Liver (tissue), 9 donors: ENCODE results near the gene FBF1. TPM values are rescaled to one million over a fixed set of nuclear protein-coding genes. Genes with fewer than 3 reads are reported as not detected.
"Not testable (repeated sequence)": the region's sequence is repeated elsewhere in the genome, so short reads cannot be mapped to it uniquely, and the experiment has no call there.

Experiments used
- DNase-seq: peaks from one replicate; pipeline ENCODE4 v3.0.0-alpha.2; 2017; ENCODE audit warnings: low spot score
- H3K27ac ChIP-seq, 2 donors: one replicate each; pipeline ENCODE4 v1.7.0; 2013; ENCODE audit warnings: inconsistent platforms in 2 of 2, low read length in 2 of 2, control low read depth in 1 of 2, low read depth in 1 of 2, mild to moderate bottlenecking in 1 of 2
- H3K27me3 ChIP-seq, 4 donors: one replicate each; pipeline versions ENCODE4 v1.6.1 to v1.7.0; 2013; ENCODE audit warnings: low read length in 3 of 4, inconsistent platforms in 1 of 4, mild to moderate bottlenecking in 1 of 4, moderate library complexity in 1 of 4; ENCODE audit not compliant: control insufficient read depth in 4 of 4, insufficient read depth in 4 of 4
- H3K36me3 ChIP-seq, 4 donors: one replicate each; pipeline versions ENCODE4 v1.6.1 to v1.7.0; 2013; ENCODE audit warnings: low read length in 3 of 4, mild to moderate bottlenecking in 3 of 4, low read depth in 1 of 4, moderate library complexity in 1 of 4; ENCODE audit not compliant: control insufficient read depth in 4 of 4, insufficient read depth in 3 of 4
- H3K4me1 ChIP-seq, 4 donors: one replicate each; pipeline versions ENCODE4 v1.6.1 to v1.7.0; 2013; ENCODE audit warnings: low read length in 3 of 4, mild to moderate bottlenecking in 3 of 4, moderate library complexity in 1 of 4; ENCODE audit not compliant: control insufficient read depth in 4 of 4, insufficient read depth in 4 of 4
- H3K4me3 ChIP-seq, 3 donors: one replicate each; pipeline versions ENCODE4 v1.6.1 to v1.7.0; 2013; ENCODE audit warnings: low read length in 3 of 3, control low read depth in 1 of 3, low read depth in 1 of 3, mild to moderate bottlenecking in 1 of 3
- H3K9ac ChIP-seq, 2 donors: one replicate each; pipeline ENCODE4 v1.7.0; 2013; ENCODE audit warnings: low read length in 2 of 2, mild to moderate bottlenecking in 2 of 2, moderate library complexity in 2 of 2, control low read depth in 1 of 2, low read depth in 1 of 2
- H3K9me3 ChIP-seq, 4 donors: one replicate each; pipeline versions ENCODE4 v1.6.1 to v1.7.0; 2013; ENCODE audit warnings: low read length in 3 of 4; ENCODE audit not compliant: control insufficient read depth in 4 of 4
- FOXA1 ChIP-seq: IDR thresholded peaks from 2 replicates; pipeline ENCODE4 v1.6.1; 2016; ENCODE audit warnings: antibody characterized with exemption
- FOXA2 ChIP-seq: IDR thresholded peaks from 2 replicates; pipeline ENCODE4 v1.6.1; 2016; ENCODE audit warnings: antibody characterized with exemption
- GABPA ChIP-seq, 2 donors: IDR thresholded peaks in 1 of 2; conservative IDR thresholded peaks in 1 of 2; 2 replicates each; pipeline ENCODE4 v1.6.1; 2016; ENCODE audit warnings: antibody characterized with exemption in 2 of 2, mild to moderate bottlenecking in 1 of 2, moderate library complexity in 1 of 2
- HNF4A ChIP-seq, 2 donors: conservative IDR thresholded peaks; 2 replicates each; pipeline ENCODE4 v1.6.1; 2016; ENCODE audit warnings: antibody characterized with exemption in 2 of 2, mild to moderate bottlenecking in 2 of 2
- HNF4G ChIP-seq: IDR thresholded peaks from 2 replicates; pipeline ENCODE4 v1.6.1; 2016; ENCODE audit warnings: antibody characterized with exemption
- JUND ChIP-seq, 2 donors: IDR thresholded peaks; 2 replicates each; pipeline ENCODE4 v1.6.1; 2016; ENCODE audit warnings: antibody characterized with exemption in 2 of 2
- RAD21 ChIP-seq, 2 donors: IDR thresholded peaks; 2 replicates each; pipeline ENCODE4 v1.6.1; 2016; ENCODE audit warnings: antibody characterized with exemption in 2 of 2, mild to moderate bottlenecking in 2 of 2
- RXRA ChIP-seq, 2 donors: IDR thresholded peaks; 2 replicates each; pipeline ENCODE4 v1.6.1; 2017 to 2018; ENCODE audit warnings: antibody characterized with exemption in 2 of 2, mild to moderate bottlenecking in 1 of 2
- SP1 ChIP-seq: IDR thresholded peaks from 2 replicates; pipeline ENCODE4 v1.6.1; 2018; ENCODE audit warnings: antibody characterized with exemption, mild to moderate bottlenecking
- YY1 ChIP-seq: IDR thresholded peaks from 2 replicates; pipeline ENCODE4 v1.6.1; 2016; ENCODE audit warnings: antibody characterized with exemption, mild to moderate bottlenecking
- WGBS: extraction: QIAGEN DNeasy Blood & Tissue Kit; methylation state at CpG from one replicate; pipeline ENCODE4 v1.1.7; 2013; 5-methylcytosine and 5-hydroxymethylcytosine counted together
- polyA plus RNA-seq, 2 donors: library from polyadenylated mRNA; stranded (reverse) in 1 of 2; unstranded in 1 of 2; fragments of 200-250 nt in 1 of 2; fragments of >200 nt in 1 of 2; fragmentation: Nextera tagmentation in 1 of 2; extraction: Ambion mirVana in 1 of 2; gene quantifications; one replicate each; pipeline versions ENCODE4 v1.2.1 to v1.2.3, GENCODE V29; 2013 to 2015
- total RNA-seq, 2 donors: library from RNA; depleted of rRNA; stranded (reverse); fragments of >200 nt; gene quantifications; one replicate each; pipeline ENCODE4 v1.2.3, GENCODE V29; 2014
- TF ChIP-seq, protein P1 (sequence below): IDR thresholded peaks from 2 replicates; pipeline ENCODE4 v1.6.1; 2016; ENCODE audit warnings: antibody characterized with exemption
- donor health status: healthy.
- donor health status: healthy.
- donor health status: healthy.
- donor health status: healthy.
- donor health status: healthy.

FBF1 gene
- total and polyA plus RNA-seq, 4 donors, result 0.39 to 5.6 (median 1.7) TPM

DNA sequence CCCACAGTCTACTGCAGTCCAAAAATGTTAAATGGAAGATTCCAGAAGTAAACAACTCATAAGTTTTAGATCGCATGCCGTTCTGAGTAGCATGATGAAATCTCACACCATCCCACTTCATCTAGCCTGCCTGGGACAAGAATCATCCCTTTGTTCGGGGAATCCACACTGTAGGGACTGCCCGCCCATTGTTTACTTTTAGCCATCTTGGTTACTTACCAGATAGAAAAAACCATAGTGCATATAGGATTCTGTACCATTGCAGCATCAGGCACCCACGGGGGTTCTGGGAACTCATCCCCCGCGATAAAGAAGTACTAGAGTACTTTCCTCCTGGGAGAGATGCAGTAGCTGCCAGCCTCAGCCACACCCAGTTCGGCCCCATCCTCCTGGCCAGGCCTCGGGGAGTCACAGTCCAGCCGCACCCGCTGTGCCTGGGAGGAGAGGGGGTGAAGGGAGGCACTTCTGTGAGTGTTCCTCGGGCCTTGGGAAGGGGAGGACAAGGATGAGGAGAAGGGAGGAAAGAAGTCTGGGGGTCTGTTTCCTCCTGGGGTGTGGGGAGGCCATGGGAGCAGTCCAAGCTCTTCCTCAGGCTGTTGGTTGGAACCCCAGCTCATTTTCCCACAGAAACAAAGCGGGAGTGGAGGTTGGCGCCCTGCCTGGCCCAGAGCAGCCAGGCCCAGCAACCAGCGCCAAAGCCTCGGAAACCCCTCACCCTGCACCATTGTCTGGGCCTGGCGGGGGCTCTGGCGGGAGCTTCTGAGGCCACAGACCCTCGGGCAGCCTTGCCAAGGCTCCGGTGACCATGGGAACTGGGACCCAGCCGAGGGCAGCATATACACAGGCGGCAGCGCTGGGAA, 71.3 kb downstream of the FBF1 start (continued):
- TF ChIP-seq FOXA2 (no peak), FOXA1 (no peak), HNF4A (conservative IDR thresholded peaks at IDR 0.05) (no peak), YY1 (no peak)
- TF ChIP-seq, protein P1, sequence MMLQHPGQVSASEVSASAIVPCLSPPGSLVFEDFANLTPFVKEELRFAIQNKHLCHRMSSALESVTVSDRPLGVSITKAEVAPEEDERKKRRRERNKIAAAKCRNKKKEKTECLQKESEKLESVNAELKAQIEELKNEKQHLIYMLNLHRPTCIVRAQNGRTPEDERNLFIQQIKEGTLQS, result no peak

DNA sequence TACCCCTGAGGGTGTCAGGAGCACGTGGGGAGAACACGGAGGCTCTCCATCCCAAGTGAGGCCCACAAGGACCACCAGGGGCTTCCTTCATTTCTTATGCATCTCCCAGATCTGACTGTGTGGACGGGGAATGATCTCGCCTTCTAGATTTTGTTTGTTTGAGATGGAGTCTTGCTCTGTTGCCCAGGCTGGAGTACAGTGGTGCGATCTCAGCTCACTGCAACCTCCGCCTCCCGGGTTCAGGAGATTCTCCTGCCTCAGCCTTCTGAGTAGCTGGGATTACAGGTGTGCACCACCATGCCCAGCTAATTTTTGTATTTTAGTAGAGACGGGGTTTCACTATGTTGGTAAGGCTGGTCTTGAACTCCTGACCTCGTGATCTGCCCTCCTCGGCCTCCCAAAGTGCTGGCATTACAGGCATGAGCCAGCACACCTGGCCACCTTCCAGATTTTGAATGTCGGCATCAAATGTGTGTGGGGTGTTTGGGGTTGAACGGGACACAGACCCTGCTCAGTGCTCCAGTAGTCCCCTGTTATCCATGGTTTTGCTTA, 72.0 kb downstream of the FBF1 start:
- H3K4me3 ChIP-seq, H3K9ac ChIP-seq, H3K9me3 ChIP-seq, H3K36me3 ChIP-seq, DNase-seq, H3K27ac ChIP-seq, H3K27me3 ChIP-seq, H3K4me1 ChIP-seq: not testable (repeated sequence)
- 90% methylated on average over 12 of the region's 12 CpGs for WGBS

DNA sequence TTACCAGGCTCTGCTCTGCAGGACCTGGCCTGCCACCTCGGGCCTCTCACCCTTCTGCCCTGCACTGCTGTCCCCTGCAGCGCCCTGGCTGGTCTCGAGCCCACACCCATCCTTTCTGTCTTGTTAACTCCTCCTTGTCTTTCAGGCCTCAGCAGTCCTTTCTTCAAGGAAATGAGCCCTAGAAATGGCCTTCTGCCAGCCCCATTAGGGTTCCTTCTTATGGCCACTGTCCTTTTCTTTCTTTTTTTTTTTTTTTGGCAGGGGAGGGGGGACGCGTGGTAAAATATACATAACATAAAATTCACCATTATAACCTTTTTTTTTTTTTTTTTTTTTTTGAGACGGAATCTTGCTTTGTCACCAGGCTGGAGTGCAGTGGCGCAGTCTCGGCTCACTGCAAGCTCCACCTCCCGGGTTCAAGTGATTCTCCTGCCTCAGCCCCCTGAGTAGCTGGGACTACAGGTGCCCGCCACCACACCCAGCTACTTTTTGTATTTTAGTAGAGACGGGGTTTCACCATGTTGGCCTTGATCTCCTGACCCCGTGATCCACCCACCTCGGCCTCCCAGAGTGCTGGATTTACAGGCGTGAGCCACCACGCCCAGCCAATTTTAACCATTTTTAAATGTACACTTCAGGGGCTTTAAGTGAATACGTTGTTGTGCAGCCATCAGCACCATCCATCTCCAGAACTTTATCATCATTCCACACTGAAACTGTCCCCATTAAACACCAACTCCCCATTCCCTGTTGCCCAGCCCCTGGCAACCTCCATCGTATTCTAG, 75.2 kb downstream of the FBF1 start:
- 81% methylated on average over 17 of the region's 17 CpGs for WGBS
- H3K9me3 ChIP-seq, H3K4me3 ChIP-seq, H3K4me1 ChIP-seq, H3K36me3 ChIP-seq, H3K9ac ChIP-seq, H3K27ac ChIP-seq, DNase-seq, H3K27me3 ChIP-seq: not testable (repeated sequence)

DNA sequence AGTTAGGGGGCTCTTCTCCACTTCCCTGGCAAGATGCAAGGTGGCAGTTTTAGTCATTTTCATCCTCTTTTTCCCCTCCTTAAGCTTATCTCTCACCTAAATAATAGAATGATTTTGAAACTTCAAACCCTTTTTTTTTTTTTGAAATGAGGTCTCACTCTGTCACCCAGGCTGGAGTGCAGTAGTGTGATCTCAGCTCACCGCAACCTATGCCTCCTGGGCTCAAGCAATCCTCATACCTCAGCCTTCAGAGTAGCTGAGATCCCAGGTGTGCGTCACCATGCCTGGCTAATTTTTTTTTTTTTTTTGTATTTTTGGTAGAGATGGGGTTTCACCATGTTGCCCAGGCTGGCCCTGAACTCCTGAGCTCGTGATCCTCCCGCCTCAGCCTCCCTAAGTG, 76.0 kb downstream of the FBF1 start:
- H3K4me3 ChIP-seq, H3K9ac ChIP-seq, DNase-seq, H3K27ac ChIP-seq, H3K9me3 ChIP-seq, H3K36me3 ChIP-seq, H3K4me1 ChIP-seq, H3K27me3 ChIP-seq: not testable (repeated sequence)
- 84% methylated on average over 4 of the region's 4 CpGs for WGBS

- DNase-seq, result no peak
- no peak overlapping the region for H3K9ac ChIP-seq
- no peaks in the 10 kb centered on the region for H3K27me3 ChIP-seq
- H3K9me3 ChIP-seq, result no peaks in the 10 kb centered on the region
- H3K36me3 ChIP-seq, result no peaks in the 10 kb centered on the region
- WGBS, result 63% methylated on average over 8 of the region's 8 CpGs
- no peak for TF ChIP-seq RAD21 (IDR thresholded peaks at IDR 0.05)
- TF ChIP-seq SP1, result peak; percentile 8
- TF ChIP-seq GABPA (IDR thresholded peaks at IDR 0.05 in 1 of 2, conservative IDR thresholded peaks at IDR 0.05 in 1 of 2), result no peak
- TF ChIP-seq JUND (IDR thresholded peaks at IDR 0.05), result no peak
- no peak for TF ChIP-seq RXRA (IDR thresholded peaks at IDR 0.05)
- no peak for TF ChIP-seq FOXA2
- no peak for TF ChIP-seq HNF4G
- no peak overlapping the region for H3K4me3 ChIP-seq
- H3K27ac ChIP-seq, result peak overlapping the region in 1 of 2 donors; percentile 31
- H3K4me1 ChIP-seq, result no peaks in the 10 kb centered on the region
Observed at GRCh38 chr17:75864448-75864871, 76.4 kb downstream of the FBF1 start.
